ENCODE data around the gene CABP4.
"Not testable (repeated sequence)": the region's sequence is repeated elsewhere in the genome, so short reads cannot be mapped to it uniquely, and the experiment has no call there.

CABP4 gene

DNA sequence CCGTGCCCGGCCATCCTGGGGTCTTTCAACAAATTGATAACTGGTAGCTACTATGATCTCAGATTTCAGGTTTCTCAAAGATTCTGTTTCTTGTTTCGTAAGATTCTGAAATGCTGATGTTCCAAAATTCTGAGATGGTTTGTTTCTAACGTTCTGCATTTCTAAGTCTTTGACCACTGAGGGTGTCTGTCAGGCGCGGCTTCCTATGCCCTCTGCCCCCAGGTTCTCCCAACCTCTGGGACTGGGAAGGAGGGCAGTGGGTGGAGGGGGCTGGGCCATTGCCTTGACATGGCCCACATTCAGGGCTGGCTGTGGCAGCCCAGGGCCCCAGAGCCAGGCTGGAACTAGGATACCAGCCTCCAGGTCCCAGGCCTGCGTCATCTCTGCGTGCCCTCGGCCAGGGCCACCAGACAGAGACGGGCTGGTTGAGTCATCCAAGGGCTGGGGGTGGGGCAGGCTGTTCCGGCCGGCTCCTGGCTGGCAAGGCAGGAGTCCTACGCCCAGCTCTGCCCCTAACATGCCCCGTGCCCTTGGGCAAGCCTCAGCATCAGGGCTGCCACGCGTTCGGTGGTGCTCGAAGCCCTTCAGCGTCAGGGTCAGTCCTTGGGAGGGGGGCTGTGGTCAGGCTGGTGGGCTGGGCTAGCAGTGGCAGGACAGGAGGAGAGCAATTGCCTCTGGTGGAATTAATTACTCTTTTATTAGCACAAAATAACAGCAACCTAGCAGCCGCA, 8.7 kb downstream of the CABP4 start:
- ATAC-seq (ENCODE audit: low read depth) (peak; percentile 41), DNase-seq (ENCODE audit: low spot score) (no peak)
- Histone ChIP-seq H3K27ac (ENCODE audit: poor library complexity, severe bottlenecking) (peak overlapping the region; percentile 76), H3K36me3 (ENCODE audit: low read depth) (no peaks in the 10 kb centered on the region), H3K4me3 (ENCODE audit: severe bottlenecking) (peak overlapping the region; percentile 51), H3K27me3 (ENCODE audit: insufficient read depth, poor library complexity, severe bottlenecking) (no peaks in the 10 kb centered on the region), H3K9me3 (ENCODE audit: severe bottlenecking) (no peaks in the 10 kb centered on the region), H3K4me1 (ENCODE audit: insufficient read depth, poor library complexity, severe bottlenecking) (peaks cover 10% of the 10 kb centered on the region)
- TF ChIP-seq, protein P1, sequence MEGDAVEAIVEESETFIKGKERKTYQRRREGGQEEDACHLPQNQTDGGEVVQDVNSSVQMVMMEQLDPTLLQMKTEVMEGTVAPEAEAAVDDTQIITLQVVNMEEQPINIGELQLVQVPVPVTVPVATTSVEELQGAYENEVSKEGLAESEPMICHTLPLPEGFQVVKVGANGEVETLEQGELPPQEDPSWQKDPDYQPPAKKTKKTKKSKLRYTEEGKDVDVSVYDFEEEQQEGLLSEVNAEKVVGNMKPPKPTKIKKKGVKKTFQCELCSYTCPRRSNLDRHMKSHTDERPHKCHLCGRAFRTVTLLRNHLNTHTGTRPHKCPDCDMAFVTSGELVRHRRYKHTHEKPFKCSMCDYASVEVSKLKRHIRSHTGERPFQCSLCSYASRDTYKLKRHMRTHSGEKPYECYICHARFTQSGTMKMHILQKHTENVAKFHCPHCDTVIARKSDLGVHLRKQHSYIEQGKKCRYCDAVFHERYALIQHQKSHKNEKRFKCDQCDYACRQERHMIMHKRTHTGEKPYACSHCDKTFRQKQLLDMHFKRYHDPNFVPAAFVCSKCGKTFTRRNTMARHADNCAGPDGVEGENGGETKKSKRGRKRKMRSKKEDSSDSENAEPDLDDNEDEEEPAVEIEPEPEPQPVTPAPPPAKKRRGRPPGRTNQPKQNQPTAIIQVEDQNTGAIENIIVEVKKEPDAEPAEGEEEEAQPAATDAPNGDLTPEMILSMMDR (IDR thresholded peaks at IDR 0.05; ENCODE audit: poor library complexity, severe bottlenecking): no peak

DNA sequence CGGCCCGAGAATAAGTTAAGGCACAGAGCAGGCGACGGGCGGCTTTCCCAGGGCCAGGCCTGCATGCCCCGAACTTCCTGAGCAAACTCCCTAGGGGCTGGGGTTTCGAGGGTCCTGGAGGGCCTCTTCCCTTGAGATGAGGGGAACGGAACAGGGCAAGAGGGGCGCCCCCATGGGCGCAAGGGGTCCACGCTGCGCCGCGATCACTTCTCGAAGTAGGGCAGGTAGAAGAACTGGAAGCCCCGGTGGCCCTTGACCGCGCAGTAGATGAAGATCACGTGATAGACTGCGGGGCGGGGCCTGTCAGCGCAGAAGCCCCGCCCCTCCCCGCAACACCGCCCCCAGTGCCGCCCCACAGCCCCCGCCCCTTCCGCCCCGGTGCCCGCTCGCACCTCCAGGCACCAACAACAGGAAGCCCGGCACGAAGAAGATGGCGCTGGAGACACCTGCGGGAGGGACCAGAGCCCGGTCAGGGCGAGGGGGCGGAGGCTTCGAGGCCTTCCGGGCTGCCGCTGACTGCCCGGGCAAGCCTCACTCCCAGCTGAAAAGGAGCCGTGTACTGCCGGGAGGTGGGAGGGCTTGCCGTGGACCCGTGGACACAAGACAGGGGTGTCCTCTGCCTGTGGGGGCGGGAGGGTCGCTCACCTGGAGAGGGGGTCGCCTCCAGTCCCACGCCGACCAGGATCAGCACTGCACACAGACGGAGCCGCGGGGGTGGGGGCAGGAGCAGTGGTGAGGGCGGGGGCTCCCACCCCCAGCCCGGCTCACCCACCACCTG, 9.4 kb downstream of the CABP4 start:
- peak overlapping the region; percentile 51 for H3K4me3 ChIP-seq (ENCODE audit: severe bottlenecking)
- peak overlapping the region; percentile 76 for H3K27ac ChIP-seq (ENCODE audit: poor library complexity, severe bottlenecking)
- DNase-seq (ENCODE audit: low spot score) (peak; percentile 95), ATAC-seq (ENCODE audit: low read depth) (peak; percentile 73)
- no peaks in the 10 kb centered on the region for H3K27me3 ChIP-seq (ENCODE audit: insufficient read depth, poor library complexity, severe bottlenecking)
- TF ChIP-seq, protein P1 (IDR thresholded peaks at IDR 0.05; ENCODE audit: poor library complexity, severe bottlenecking): no peak
- peaks cover 10% of the 10 kb centered on the region for H3K4me1 ChIP-seq (ENCODE audit: insufficient read depth, poor library complexity, severe bottlenecking)
- no peaks in the 10 kb centered on the region for H3K36me3 ChIP-seq (ENCODE audit: low read depth)
- no peaks in the 10 kb centered on the region for H3K9me3 ChIP-seq (ENCODE audit: severe bottlenecking)

DNA sequence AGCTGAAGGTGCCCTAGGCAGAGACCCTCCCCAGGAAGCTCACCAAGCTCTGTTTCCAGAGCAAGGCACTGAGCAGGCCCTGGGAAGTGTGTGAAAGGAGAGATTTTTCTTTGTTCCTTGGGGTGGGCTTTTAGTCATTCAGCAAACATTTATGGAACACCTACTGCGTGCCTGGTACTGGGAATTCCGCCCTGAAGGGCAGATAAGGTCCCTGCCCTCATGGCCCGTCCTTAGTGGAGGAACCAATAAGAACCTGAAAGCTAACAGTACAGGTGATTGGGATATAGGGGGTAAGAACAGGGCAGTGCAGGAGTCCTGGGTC, 10.0 kb downstream of the CABP4 start:
- Histone ChIP-seq H3K9me3 (ENCODE audit: severe bottlenecking) (no peaks in the 10 kb centered on the region), H3K4me3 (ENCODE audit: severe bottlenecking) (peak overlapping the region; percentile 51), H3K36me3 (ENCODE audit: low read depth) (no peaks in the 10 kb centered on the region), H3K27ac (ENCODE audit: poor library complexity, severe bottlenecking) (peak overlapping the region; percentile 76), H3K4me1 (ENCODE audit: insufficient read depth, poor library complexity, severe bottlenecking) (peaks cover 10% of the 10 kb centered on the region), H3K27me3 (ENCODE audit: insufficient read depth, poor library complexity, severe bottlenecking) (no peaks in the 10 kb centered on the region)
- no peak for DNase-seq (ENCODE audit: low spot score)
- no peak; the same call in 2 of the 3 replicates for ATAC-seq (ENCODE audit: low read depth)
- TF ChIP-seq, protein P1 (IDR thresholded peaks at IDR 0.05; ENCODE audit: poor library complexity, severe bottlenecking): no peak

DNA sequence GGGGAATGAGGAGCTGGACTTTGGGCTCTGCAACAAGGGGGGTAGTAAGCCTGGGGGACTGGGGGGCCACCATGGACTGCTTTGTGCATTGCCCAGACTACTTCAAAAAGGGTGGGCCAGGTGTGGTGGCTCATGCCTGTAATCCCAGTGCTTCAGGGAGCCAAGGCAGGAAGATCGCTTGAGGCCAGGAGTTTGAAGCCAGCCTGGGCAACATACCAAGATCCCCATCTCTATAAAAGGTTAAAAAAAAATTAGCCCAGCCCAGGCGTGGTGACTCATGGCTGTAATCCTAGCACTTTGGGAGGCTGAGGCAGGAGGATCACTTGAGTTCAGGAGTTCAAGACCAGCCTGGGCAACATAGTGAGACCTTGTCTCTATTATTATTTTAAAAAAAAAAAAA, 10.4 kb downstream of the CABP4 start:
- not testable (repeated sequence) for H3K27me3 ChIP-seq (ENCODE audit: insufficient read depth, poor library complexity, severe bottlenecking); ATAC-seq (ENCODE audit: low read depth); H3K36me3 ChIP-seq (ENCODE audit: low read depth); H3K4me1 ChIP-seq (ENCODE audit: insufficient read depth, poor library complexity, severe bottlenecking); H3K9me3 ChIP-seq (ENCODE audit: severe bottlenecking); DNase-seq (ENCODE audit: low spot score)
- H3K4me3 ChIP-seq (ENCODE audit: severe bottlenecking): peak overlapping the region; percentile 51
- peak overlapping the region; percentile 76 for H3K27ac ChIP-seq (ENCODE audit: poor library complexity, severe bottlenecking)

DNA sequence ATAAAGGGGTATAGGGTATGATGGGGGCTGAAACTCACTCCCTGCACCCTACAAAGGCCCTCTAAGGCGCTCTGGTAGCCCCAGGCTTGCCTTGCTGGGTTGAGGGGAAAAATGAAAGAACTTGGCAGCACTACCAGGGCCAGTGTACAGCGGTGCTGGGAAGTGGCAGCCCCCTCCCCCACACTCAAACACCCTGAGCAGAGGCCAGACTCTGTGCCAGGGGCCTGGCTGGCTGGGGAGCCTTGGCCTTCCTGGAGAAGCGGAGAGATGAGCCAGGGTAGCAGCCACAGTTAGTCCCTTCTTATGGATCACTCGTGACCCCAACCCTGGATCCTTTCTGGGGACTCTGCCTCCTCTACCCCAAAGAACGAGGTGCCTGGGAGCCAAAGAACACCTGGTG, 11.2 kb downstream of the CABP4 start:
- no peaks in the 10 kb centered on the region for H3K9me3 ChIP-seq (ENCODE audit: severe bottlenecking)
- no peaks in the 10 kb centered on the region for H3K36me3 ChIP-seq (ENCODE audit: low read depth)
- ATAC-seq (ENCODE audit: low read depth): no peak
- no peak overlapping the region for H3K4me3 ChIP-seq (ENCODE audit: severe bottlenecking)
- TF ChIP-seq, protein P1 (IDR thresholded peaks at IDR 0.05; ENCODE audit: poor library complexity, severe bottlenecking): no peak
- no peaks in the 10 kb centered on the region for H3K27me3 ChIP-seq (ENCODE audit: insufficient read depth, poor library complexity, severe bottlenecking)
- H3K27ac ChIP-seq (ENCODE audit: poor library complexity, severe bottlenecking): peak overlapping the region; percentile 76
- no peak for DNase-seq (ENCODE audit: low spot score)
- H3K4me1 ChIP-seq (ENCODE audit: insufficient read depth, poor library complexity, severe bottlenecking): peaks cover 10% of the 10 kb centered on the region

Data from RWPE2 (cell line).